PC-9 (cell line): ENCODE results near the gene MCM8. TPM values are rescaled to one million over a fixed set of nuclear protein-coding genes. Genes with fewer than 3 reads are reported as not detected.

ENCODE experiments used
- BruUV-seq: library from RNA; stranded (reverse); fragments of 400-500 nt; replicated peaks from 2 replicates; lab custom pipeline; 2021; lab: Mats Ljungman, UMichigan
- CTCF ChIA-PET: fragments of 300-600 bp; sonication (Branson Sonifier 250); formaldehyde crosslinking; loops from one replicate; lab custom pipeline; 2022; ENCODE audit warnings: antibody characterized with exemption; lab: Charles Lee
- POLR2A ChIA-PET: fragments of 300-600 bp; sonication (Branson Sonifier 250); formaldehyde crosslinking; loops from one replicate; lab custom pipeline; 2022; ENCODE audit warnings: antibody characterized with exemption; ENCODE audit not compliant: unreplicated experiment; lab: Charles Lee
- DNase-seq, 2 experiments: peaks; one replicate each; pipeline versions ENCODE4 v3.0.0 to v3.0.0-alpha.2; 2015 to 2022; ENCODE audit warnings: mixed read lengths in 1 of 2
- H2AFZ ChIP-seq: fragments of 200-600 bp; sonication (generic); 2 replicates; pipeline ENCODE4 v1.8.1; 2017; ENCODE audit warnings: antibody characterized with exemption
- H3F3A ChIP-seq: fragments of 200-600 bp; sonication (generic); 2 replicates; pipeline ENCODE4 v1.8.1; 2017; ENCODE audit warnings: antibody characterized with exemption, mild to moderate bottlenecking, low read depth; ENCODE audit not compliant: insufficient read depth
- H3K27ac ChIP-seq: fragments of 200-600 bp; sonication (generic); 2 replicates; pipeline ENCODE4 v1.6.1; 2016; ENCODE audit warnings: mixed run types
- H3K27me3 ChIP-seq: fragments of 200-600 bp; sonication (generic); 2 replicates; pipeline ENCODE4 v1.6.1; 2016; ENCODE audit warnings: low read depth, mixed run types; ENCODE audit not compliant: insufficient read depth
- H3K36me3 ChIP-seq: fragments of 200-600 bp; sonication (generic); 2 replicates; pipeline ENCODE4 v1.6.1; 2016; ENCODE audit warnings: low read depth, mixed run types
- H3K4me1 ChIP-seq: fragments of 200-600 bp; sonication (generic); replicated peaks from 2 replicates; pipeline ENCODE4 v1.6.1; 2016; ENCODE audit warnings: mixed run types; ENCODE audit not compliant: insufficient read depth
- H3K4me2 ChIP-seq: fragments of 200-600 bp; sonication (generic); 2 replicates; pipeline ENCODE4 v1.6.1; 2017; ENCODE audit warnings: mixed run types
- H3K4me3 ChIP-seq: fragments of 200-600 bp; sonication (generic); 2 replicates; pipeline ENCODE4 v1.6.1; 2016; ENCODE audit warnings: mixed run types
- H3K79me2 ChIP-seq: fragments of 200-600 bp; sonication (generic); 2 replicates; pipeline ENCODE4 v1.6.1; 2017; ENCODE audit warnings: low read depth, mixed run types
- H3K9me2 ChIP-seq: fragments of 200-600 bp; sonication (generic); 2 replicates; pipeline ENCODE4 v1.8.1; 2017; ENCODE audit warnings: mild to moderate bottlenecking; ENCODE audit not compliant: insufficient read depth
- H3K9me3 ChIP-seq: fragments of 200-600 bp; sonication (generic); 2 replicates; pipeline ENCODE4 v1.8.1; 2016; ENCODE audit warnings: low read depth; ENCODE audit not compliant: insufficient read depth
- H4K20me1 ChIP-seq: fragments of 200-600 bp; sonication (generic); 2 replicates; pipeline ENCODE4 v1.8.1; 2017; ENCODE audit not compliant: insufficient read depth
- CTCF ChIP-seq: fragments of 200-600 bp; sonication (generic); conservative IDR thresholded peaks from 2 replicates; pipeline ENCODE4 v1.6.1; 2017; ENCODE audit warnings: mixed run types, antibody characterized with exemption, mild to moderate bottlenecking, moderate library complexity
- EZH2 ChIP-seq: fragments of 200-600 bp; sonication (generic); IDR thresholded peaks from 2 replicates; pipeline ENCODE4 v1.8.0; 2017; ENCODE audit warnings: antibody characterized with exemption, low read depth
- intact Hi-C: fragments of 100-400 bp; cut with micrococcal nuclease; formaldehyde crosslinking; loops from one replicate; pipeline ENCODE4 v1.10.0; 2022; ENCODE audit not compliant: unreplicated experiment
- total RNA-seq: library from RNA; stranded (reverse); gene quantifications from 2 replicates; pipeline ENCODE4 v1.2.3, GENCODE V29; 2021

The MCM8 gene
- total RNA-seq, 1 experiment from 2014 or later, result 22.4 TPM

- no peak overlapping the region for H2AFZ ChIP-seq
- no peak overlapping the region for H3K4me2 ChIP-seq
- no peak for TF ChIP-seq EZH2
- POLR2A ChIA-PET, result interaction anchor here (0.7 kb wide), 1 partner anchor 27 kb away, joined by 6 read pairs; the partner anchor contains the start of genes MCM8 and TRMT6
- no peaks in the 10 kb centered on the region for H3K79me2 ChIP-seq
- no peaks in the 10 kb centered on the region for H4K20me1 ChIP-seq
- H3F3A ChIP-seq, result no peaks in the 10 kb centered on the region
- BruUV-seq, result no TSS peak
- intact Hi-C loops, result no loop called here
- no peaks in the 10 kb centered on the region for H3K9me2 ChIP-seq
- DNase-seq, result no peak
- CTCF ChIA-PET, result interaction anchor here (1.1 kb wide), 1 partner anchor 397 kb away, joined by 25 read pairs; no protein-coding TSS in a partner anchor
- no peak overlapping the region for H3K4me3 ChIP-seq
- 0 out of 2 replicates have a peak, but pooled peaks cover under 1% of the 10 kb centered on the region for H3K4me1 ChIP-seq
- no peaks in the 10 kb centered on the region for H3K9me3 ChIP-seq
- H3K27ac ChIP-seq, result no peak overlapping the region
- 0 out of 2 replicates have a peak, but pooled peaks cover 3% of the 10 kb centered on the region for H3K36me3 ChIP-seq
- no peaks in the 10 kb centered on the region for H3K27me3 ChIP-seq
Observed at GRCh38 chr20:5977975-5978374, 27.5 kb downstream of the MCM8 start.

GRCh38 chr20:5979801-5980200, 29.3 kb downstream of the MCM8 start:
- ChIA-PET CTCF (no interaction called here), POLR2A (no interaction called here)
- Histone ChIP-seq H3K27me3 (no peaks in the 10 kb centered on the region), H3K4me1 (no peaks in the 10 kb centered on the region), H3K9me2 (no peaks in the 10 kb centered on the region), H3F3A (no peaks in the 10 kb centered on the region; the same call in 1 of the 2 replicates), H3K36me3 (0 out of 2 replicates have a peak, but pooled peaks cover 3% of the 10 kb centered on the region), H3K4me2 (no peak overlapping the region), H3K4me3 (no peak overlapping the region), H3K27ac (no peak overlapping the region), H3K9me3 (no peaks in the 10 kb centered on the region), H4K20me1 (no peaks in the 10 kb centered on the region), H3K79me2 (no peaks in the 10 kb centered on the region), H2AFZ (no peak overlapping the region)
- BruUV-seq, result no TSS peak
- no peak for DNase-seq
- no peak for TF ChIP-seq CTCF
- TF ChIP-seq EZH2, result no peak
- intact Hi-C loops, result no loop called here

GRCh38 chr20:5980720-5981538, 30.5 kb downstream of the MCM8 start:
- intact Hi-C loops, result no loop called here
- ChIA-PET POLR2A (interaction anchor here (0.5 to 0.6 kb wide), 4 partner anchors 28 to 1367 kb away, joined by 4 to 28 read pairs (median 8); no protein-coding TSS in a partner anchor), CTCF (interaction anchor here (0.6 kb wide), 1 partner anchor 94 kb away, joined by 3 read pairs; no protein-coding TSS in a partner anchor)
- Histone ChIP-seq H3K27ac (no peak overlapping the region), H3K36me3 (0 out of 2 replicates have a peak, but pooled peaks cover 3% of the 10 kb centered on the region), H4K20me1 (no peaks in the 10 kb centered on the region), H3K27me3 (no peaks in the 10 kb centered on the region), H3K9me3 (no peaks in the 10 kb centered on the region), H3K4me2 (no peak overlapping the region), H3K4me3 (no peak overlapping the region), H3K79me2 (no peaks in the 10 kb centered on the region), H3K4me1 (no peaks in the 10 kb centered on the region), H2AFZ (no peak overlapping the region), H3K9me2 (no peaks in the 10 kb centered on the region), H3F3A (no peaks in the 10 kb centered on the region; the same call in 1 of the 2 replicates)
- BruUV-seq, result no TSS peak
- TF ChIP-seq EZH2 (no peak), CTCF (no peak)
- DNase-seq, result no peak
